Aorta (tissue), 5 donors: Measurements from ENCODE around the gene NR1H2. TPM values are rescaled to one million over a fixed set of nuclear protein-coding genes. Genes with fewer than 3 reads are reported as not detected.

ENCODE experiments used
- ATAC-seq: fragments of 200-7000 bp; cut with Tn5 transposase; one replicate; pipeline ENCODE4 v1.9.1; 2022; ENCODE audit warnings: moderate library complexity; ENCODE audit not compliant: low FRiP score
- DNase-seq, 2 donors: peaks; one replicate each; pipeline ENCODE4 v3.0.0-alpha.2; 2020
- H3K27ac ChIP-seq, 2 donors: one replicate each; pipeline ENCODE4 v1.5.1; 2013; ENCODE audit warnings: low read length in 2 of 2, mild to moderate bottlenecking in 2 of 2, moderate library complexity in 2 of 2, control low read depth in 1 of 2, inconsistent platforms in 1 of 2, low read depth in 1 of 2
- H3K27me3 ChIP-seq, 2 donors: one replicate each; pipeline ENCODE4 v1.6.1; 2013; ENCODE audit warnings: control low read depth in 1 of 2, low read length in 1 of 2, mild to moderate bottlenecking in 1 of 2, moderate library complexity in 1 of 2; ENCODE audit not compliant: insufficient read depth in 2 of 2, control insufficient read depth in 1 of 2
- H3K36me3 ChIP-seq, 2 donors: one replicate each; pipeline ENCODE4 v1.6.1; 2013; ENCODE audit warnings: control low read depth in 1 of 2, low read length in 1 of 2, mild to moderate bottlenecking in 1 of 2; ENCODE audit not compliant: insufficient read depth in 2 of 2, control insufficient read depth in 1 of 2
- H3K4me1 ChIP-seq, 2 donors: one replicate each; pipeline ENCODE4 v1.6.1; 2013; ENCODE audit warnings: low read length in 2 of 2, control low read depth in 1 of 2, mild to moderate bottlenecking in 1 of 2, moderate library complexity in 1 of 2; ENCODE audit not compliant: insufficient read depth in 2 of 2, control insufficient read depth in 1 of 2
- H3K4me3 ChIP-seq, 2 donors: one replicate each; pipeline ENCODE4 v1.5.1; 2013; ENCODE audit warnings: low read length in 2 of 2, control low read depth in 1 of 2, mild to moderate bottlenecking in 1 of 2
- H3K9me3 ChIP-seq: one replicate; pipeline ENCODE4 v1.6.1; 2013; ENCODE audit warnings: mild to moderate bottlenecking, low read length; ENCODE audit not compliant: control insufficient read depth
- WGBS, 2 donors: extraction: QIAGEN DNeasy Blood & Tissue Kit; methylation state at CpG; one replicate each; pipeline ENCODE4 v1.1.7; 2013; 5-methylcytosine and 5-hydroxymethylcytosine counted together
- intact Hi-C, 2 donors: fragments of 100-400 bp; cut with DNase I; formaldehyde crosslinking; loops; one replicate each; pipeline versions ENCODE4 v1.14.2 to v1.15.0; 2022
- polyA plus RNA-seq, 2 donors: library from polyadenylated mRNA; stranded (reverse); fragments of 200-250 nt; gene quantifications; one replicate each; pipeline ENCODE4 v1.2.3, GENCODE V29; 2013
- total RNA-seq, 2 donors: library from RNA; stranded (reverse); fragmentation: NEBNext Ultra II Directional; extraction: Animal tissue kit (Norgen Biotek cat#: 25700); gene quantifications; one replicate each; pipeline ENCODE4 v1.2.1, GENCODE V29; 2021
- donor health status: healthy with polysubstance abuse.
- donor health status: Bipolar disorder and iron deficiency.
- donor health status: DM: no; HTN: no; CAD: no.
- donor health status: DM: no; HTN: no; CAD: no.
- donor health status: DM: yes; HTN: yes; CAD: no.

Gene NR1H2
- total and polyA plus RNA-seq, 4 donors: 53.5 to 126 (median 86.8) TPM

DNA sequence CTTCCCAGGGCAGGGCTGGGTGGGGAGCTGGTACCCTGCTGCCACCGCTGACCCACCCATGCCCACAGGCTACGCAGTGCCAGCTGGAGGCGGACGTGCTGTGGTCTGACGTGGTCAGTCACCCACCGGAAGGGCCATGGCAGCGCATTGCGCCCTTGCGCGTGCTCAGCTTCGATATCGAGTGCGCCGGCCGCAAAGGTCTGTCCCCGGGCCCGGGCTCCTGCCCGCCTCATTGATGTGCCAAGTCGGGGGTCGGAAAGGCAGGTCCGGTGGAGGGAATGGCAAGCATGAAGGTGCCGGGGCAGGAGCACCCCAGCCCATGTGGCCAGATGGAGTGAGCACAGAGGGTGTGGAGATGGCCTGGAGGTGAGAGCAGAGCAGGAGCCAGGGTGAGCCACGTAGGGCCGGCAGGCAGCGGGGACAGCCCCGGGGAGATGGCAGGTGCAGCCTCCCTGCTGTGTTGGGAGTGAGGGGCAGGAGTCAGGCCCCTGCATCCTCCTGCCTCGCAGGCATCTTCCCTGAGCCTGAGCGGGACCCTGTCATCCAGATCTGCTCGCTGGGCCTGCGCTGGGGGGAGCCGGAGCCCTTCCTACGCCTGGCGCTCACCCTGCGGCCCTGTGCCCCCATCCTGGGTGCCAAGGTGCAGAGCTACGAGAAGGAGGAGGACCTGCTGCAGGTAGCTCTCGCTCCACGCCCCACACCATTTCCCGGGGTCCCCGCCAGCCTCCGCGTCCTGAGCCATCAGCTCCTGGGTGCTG, 26.5 kb downstream of the NR1H2 start:
- Histone ChIP-seq H3K4me3 (no peak overlapping the region), H3K27ac (no peak overlapping the region), H3K36me3 (no peaks in the 10 kb centered on the region), H3K27me3 (no peaks in the 10 kb centered on the region), H3K9me3 (no peaks in the 10 kb centered on the region), H3K4me1 (no peaks in the 10 kb centered on the region)
- intact Hi-C loops: no loop called here
- ATAC-seq: no peak
- 94 to 96% methylated on average over 38 to 41 of the region's 41 CpGs for WGBS, 2 donors
- DNase-seq: peak in 1 of 2 donors; percentile 69

- H3K9me3 ChIP-seq: no peaks in the 10 kb centered on the region
- DNase-seq: no peak
- H3K4me1 ChIP-seq: no peaks in the 10 kb centered on the region
- no peaks in the 10 kb centered on the region for H3K36me3 ChIP-seq
- no peak overlapping the region for H3K27ac ChIP-seq
- WGBS, 2 donors: 89 to 91% methylated on average over 22 of the region's 22 CpGs
- no peak overlapping the region for H3K4me3 ChIP-seq
- intact Hi-C loops: no loop called here
- ATAC-seq: no peak
- no peaks in the 10 kb centered on the region for H3K27me3 ChIP-seq
Measured at GRCh38 chr19:50406156-50406820, 30.0 kb downstream of the NR1H2 start.

DNA sequence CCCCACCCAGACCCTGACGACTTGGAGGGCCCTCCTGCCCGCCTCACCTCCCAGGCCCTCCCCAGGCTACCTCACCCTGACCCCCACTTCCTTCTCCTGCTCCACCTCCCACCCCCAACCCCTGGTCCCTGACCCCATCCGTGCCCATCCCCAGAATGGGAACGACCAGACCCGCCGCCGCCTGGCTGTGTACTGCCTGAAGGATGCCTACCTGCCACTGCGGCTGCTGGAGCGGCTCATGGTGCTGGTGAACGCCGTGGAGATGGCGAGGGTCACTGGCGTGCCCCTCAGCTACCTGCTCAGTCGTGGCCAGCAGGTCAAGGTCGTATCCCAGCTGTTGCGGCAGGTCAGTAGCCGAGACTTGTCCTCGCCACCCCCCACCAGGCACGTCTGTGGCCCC, 30.6 kb downstream of the NR1H2 start:
- DNase-seq (no peak), ATAC-seq (no peak)
- Histone ChIP-seq H3K4me1 (no peaks in the 10 kb centered on the region), H3K4me3 (no peak overlapping the region), H3K27me3 (no peaks in the 10 kb centered on the region), H3K36me3 (no peaks in the 10 kb centered on the region), H3K27ac (no peak overlapping the region), H3K9me3 (no peaks in the 10 kb centered on the region)
- intact Hi-C loops: no loop called here
- WGBS, 2 donors: 94 to 96% methylated on average over 19 of the region's 19 CpGs

- DNase-seq (no peak), ATAC-seq (no peak)
- Histone ChIP-seq H3K36me3 (no peaks in the 10 kb centered on the region), H3K4me3 (no peak overlapping the region), H3K4me1 (no peaks in the 10 kb centered on the region), H3K27ac (no peak overlapping the region), H3K9me3 (no peaks in the 10 kb centered on the region), H3K27me3 (no peaks in the 10 kb centered on the region)
- intact Hi-C loops: no loop called here
- 96 to 97% methylated on average over 17 of the region's 17 CpGs for WGBS, 2 donors
Measured at GRCh38 chr19:50409347-50409746, 33.1 kb downstream of the NR1H2 start.

DNA sequence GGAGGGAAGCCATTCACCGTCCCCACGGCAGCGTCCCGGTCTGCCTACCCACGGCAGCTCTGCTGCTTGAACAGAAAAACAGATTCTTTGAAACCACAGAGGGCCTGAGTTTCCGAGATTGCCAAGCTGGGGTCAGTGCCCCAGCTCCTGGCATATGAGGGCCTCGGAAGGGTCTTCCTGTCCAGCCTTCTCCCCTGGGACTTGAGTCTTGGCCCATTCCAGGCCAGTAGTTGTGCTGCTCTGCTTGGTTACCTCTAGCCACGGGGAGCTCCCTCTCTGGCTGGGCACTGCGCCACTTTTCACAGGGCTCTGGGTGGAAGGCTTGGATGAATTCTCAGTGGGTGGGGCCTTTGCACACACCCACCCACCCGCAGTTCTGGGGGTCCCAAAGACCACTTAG, 33.9 kb downstream of the NR1H2 start:
- no peak for ATAC-seq
- DNase-seq: no peak
- Histone ChIP-seq H3K9me3 (no peaks in the 10 kb centered on the region), H3K36me3 (no peaks in the 10 kb centered on the region), H3K4me1 (no peaks in the 10 kb centered on the region), H3K27me3 (no peaks in the 10 kb centered on the region), H3K27ac (no peak overlapping the region), H3K4me3 (no peak overlapping the region)
- 86% methylated on average over 10 of the region's 10 CpGs for WGBS, 2 donors
- intact Hi-C loops: no loop called here

DNA sequence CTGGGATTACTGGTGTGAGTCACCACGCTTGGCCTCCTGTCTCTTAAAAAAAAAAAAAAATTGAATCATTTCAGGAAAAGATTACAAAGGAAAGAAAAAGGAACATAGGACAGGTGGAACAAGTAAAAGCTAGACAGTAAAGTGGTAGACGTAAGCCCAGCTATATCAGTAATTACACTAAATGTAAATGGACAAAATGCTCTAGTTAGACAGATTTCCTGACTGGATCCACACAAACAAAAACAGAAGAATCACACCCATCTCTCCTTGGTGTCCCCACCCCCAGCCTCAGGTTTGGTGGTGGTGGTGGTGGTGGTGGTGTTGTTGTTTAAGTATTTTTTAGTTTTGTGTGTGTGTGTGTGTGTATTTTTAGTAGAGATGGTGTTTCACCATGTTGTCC, 36.2 kb downstream of the NR1H2 start:
- Histone ChIP-seq H3K4me3 (no peak overlapping the region), H3K27me3 (no peaks in the 10 kb centered on the region), H3K4me1 (no peaks in the 10 kb centered on the region), H3K27ac (no peak overlapping the region), H3K9me3 (no peaks in the 10 kb centered on the region), H3K36me3 (no peaks in the 10 kb centered on the region)
- intact Hi-C loops: no loop called here
- DNase-seq (no peak), ATAC-seq (no peak)
- WGBS, 2 donors: 98% methylated on average over 2 of the region's 2 CpGs

DNA sequence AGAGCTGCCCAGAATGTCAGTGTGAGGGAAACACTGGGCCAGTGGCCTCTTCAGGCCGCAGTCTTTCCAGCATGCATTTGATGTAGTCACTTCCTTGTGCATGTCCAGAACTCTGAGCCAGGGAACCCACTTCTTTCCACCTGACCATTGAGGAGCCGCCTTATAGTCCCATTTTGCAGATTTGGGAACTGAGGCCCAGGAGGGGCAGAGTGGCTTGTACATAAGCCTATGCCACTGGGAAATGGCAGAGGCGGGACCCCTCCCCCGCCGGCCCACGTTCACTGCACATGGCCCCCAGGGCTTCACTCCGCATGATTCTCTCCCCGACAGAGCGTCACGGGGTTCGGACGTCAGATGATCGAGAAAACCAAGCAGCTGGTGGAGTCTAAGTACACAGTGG, 36.8 kb downstream of the NR1H2 start:
- no peak overlapping the region for H3K27ac ChIP-seq
- H3K36me3 ChIP-seq: no peaks in the 10 kb centered on the region
- ATAC-seq (no peak), DNase-seq (no peak)
- H3K9me3 ChIP-seq: no peaks in the 10 kb centered on the region
- H3K27me3 ChIP-seq: no peaks in the 10 kb centered on the region
- 93 to 97% methylated on average over 13 of the region's 13 CpGs for WGBS, 2 donors
- no peaks in the 10 kb centered on the region for H3K4me1 ChIP-seq
- no peak overlapping the region for H3K4me3 ChIP-seq
- intact Hi-C loops: no loop called here

GRCh38 chr19:50413531-50413930, 37.3 kb downstream of the NR1H2 start:
- Histone ChIP-seq H3K27me3 (no peaks in the 10 kb centered on the region), H3K9me3 (no peaks in the 10 kb centered on the region), H3K4me3 (no peak overlapping the region), H3K4me1 (no peaks in the 10 kb centered on the region), H3K27ac (no peak overlapping the region), H3K36me3 (no peaks in the 10 kb centered on the region)
- WGBS, 2 donors: 95 to 97% methylated on average over 21 of the region's 21 CpGs
- DNase-seq (no peak), ATAC-seq (no peak)
- intact Hi-C loops: no loop called here
